Parathyroid adenoma (tissue), 2 donors: ENCODE measurements around the gene SHKBP1.
A peak's percentile ranks its signal among the peaks of the same experiment; 100 is the strongest.

Experiments
- H2AFZ ChIP-seq: fragments of 300-600 bp; sonication (generic); one replicate; pipeline ENCODE4 v1.7.0; 2017; ENCODE audit warnings: antibody characterized with exemption, mild to moderate bottlenecking
- H3K27ac ChIP-seq: fragments of 300-600 bp; sonication (generic); one replicate; pipeline ENCODE4 v1.7.0; 2017
- H3K27me3 ChIP-seq: fragments of 300-600 bp; sonication (generic); one replicate; pipeline ENCODE4 v1.7.0; 2017; ENCODE audit warnings: low read length; ENCODE audit not compliant: control insufficient read depth, insufficient read depth
- H3K36me3 ChIP-seq: fragments of 300-600 bp; sonication (generic); one replicate; pipeline ENCODE4 v1.7.0; 2017; ENCODE audit warnings: low read length; ENCODE audit not compliant: control insufficient read depth, insufficient read depth
- H3K4me1 ChIP-seq: fragments of 300-600 bp; sonication (generic); one replicate; pipeline ENCODE4 v1.7.0; 2017; ENCODE audit warnings: control low read depth
- H3K4me2 ChIP-seq: fragments of 300-600 bp; sonication (generic); one replicate; pipeline ENCODE4 v1.7.0; 2017; ENCODE audit warnings: low read length
- H3K4me3 ChIP-seq: fragments of 300-600 bp; sonication (generic); one replicate; pipeline ENCODE4 v1.7.0; 2017; ENCODE audit warnings: low read depth, low read length
- H3K79me2 ChIP-seq: fragments of 300-600 bp; sonication (generic); one replicate; pipeline ENCODE4 v1.7.0; 2017; ENCODE audit warnings: control low read depth
- H3K9ac ChIP-seq: fragments of 300-600 bp; sonication (generic); one replicate; pipeline ENCODE4 v1.7.0; 2017; ENCODE audit warnings: mild to moderate bottlenecking
- H3K9me3 ChIP-seq: fragments of 300-600 bp; sonication (generic); one replicate; pipeline ENCODE4 v1.7.0; 2017; ENCODE audit warnings: low read length; ENCODE audit not compliant: control insufficient read depth
- CTCF ChIP-seq: fragments of 300-600 bp; sonication (generic); IDR thresholded peaks from one replicate; pipeline ENCODE4 v1.7.0; 2017; ENCODE audit warnings: antibody characterized with exemption, mild to moderate bottlenecking
- donor health status: primary hyperparathyroidism.

SHKBP1 gene

GRCh38 chr19:40605216-40605971 lies 28.7 kb downstream of the SHKBP1 start:
- no peaks in the 10 kb centered on the region for H3K9me3 ChIP-seq
- H3K4me2 ChIP-seq: peak overlapping the region; percentile 64
- H3K36me3 ChIP-seq: no peaks in the 10 kb centered on the region
- peak overlapping the region; percentile 84 for H2AFZ ChIP-seq
- peaks cover 14% of the 10 kb centered on the region for H3K4me1 ChIP-seq
- peak overlapping the region; percentile 69 for H3K4me3 ChIP-seq
- TF ChIP-seq CTCF: no peak
- H3K27me3 ChIP-seq: no peaks in the 10 kb centered on the region
- H3K79me2 ChIP-seq: no peaks in the 10 kb centered on the region
- no peak overlapping the region for H3K9ac ChIP-seq
- H3K27ac ChIP-seq: peak overlapping the region; percentile 59

GRCh38 chr19:40607311-40608239 lies 30.9 kb downstream of the SHKBP1 start:
- Histone ChIP-seq H3K27me3 (no peaks in the 10 kb centered on the region), H3K4me2 (no peak overlapping the region), H2AFZ (no peak overlapping the region), H3K4me3 (no peak overlapping the region), H3K79me2 (no peaks in the 10 kb centered on the region), H3K9ac (no peak overlapping the region), H3K4me1 (peaks cover 16% of the 10 kb centered on the region), H3K36me3 (no peaks in the 10 kb centered on the region), H3K27ac (no peak overlapping the region), H3K9me3 (no peaks in the 10 kb centered on the region)
- no peak for TF ChIP-seq CTCF

- Histone ChIP-seq H3K4me3 (no peak overlapping the region), H3K4me1 (peaks cover 13% of the 10 kb centered on the region), H3K36me3 (no peaks in the 10 kb centered on the region), H3K9me3 (no peaks in the 10 kb centered on the region), H2AFZ (no peak overlapping the region), H3K27ac (no peak overlapping the region), H3K27me3 (no peaks in the 10 kb centered on the region), H3K9ac (no peak overlapping the region), H3K79me2 (no peaks in the 10 kb centered on the region), H3K4me2 (no peak overlapping the region)
- no peak for TF ChIP-seq CTCF
These were observed 31.6 kb downstream of the SHKBP1 start for GRCh38 chr19:40608240-40608621.

GRCh38 chr19:40608957-40609356 lies 32.3 kb downstream of the SHKBP1 start:
- no peaks in the 10 kb centered on the region for H3K27me3 ChIP-seq
- H2AFZ ChIP-seq: peak overlapping the region; percentile 65
- no peak overlapping the region for H3K27ac ChIP-seq
- no peak overlapping the region for H3K9ac ChIP-seq
- H3K4me1 ChIP-seq: peaks cover 11% of the 10 kb centered on the region
- peak overlapping the region; percentile 62 for H3K4me3 ChIP-seq
- no peaks in the 10 kb centered on the region for H3K9me3 ChIP-seq
- TF ChIP-seq CTCF: no peak
- H3K36me3 ChIP-seq: no peaks in the 10 kb centered on the region
- peak overlapping the region; percentile 91 for H3K4me2 ChIP-seq
- no peaks in the 10 kb centered on the region for H3K79me2 ChIP-seq
